Superior temporal gyrus (tissue), 1 donor: ENCODE data around the gene ARRDC1.
"Not testable (repeated sequence)": the region's sequence is repeated elsewhere in the genome, so short reads cannot be mapped to it uniquely, and the experiment has no call there.

Experiments
- DNase-seq: peaks from one replicate; pipeline ENCODE4 v3.0.0-alpha.2; 2016; ENCODE audit errors: extremely low spot score

Gene ARRDC1

GRCh38 chr9:137586854-137587253 lies 18.6 kb upstream of the ARRDC1 start:
- DNase-seq: no peak

- no peak for DNase-seq
Measured at GRCh38 chr9:137588311-137588710, 17.2 kb upstream of the ARRDC1 start.

GRCh38 chr9:137588891-137589290 lies 16.6 kb upstream of the ARRDC1 start:
- no peak for DNase-seq

GRCh38 chr9:137589441-137590122 lies 15.9 kb upstream of the ARRDC1 start:
- no peak for DNase-seq

- DNase-seq: no peak
Measured at GRCh38 chr9:137590123-137590468, 15.4 kb upstream of the ARRDC1 start.

GRCh38 chr9:137590469-137591383 lies 14.8 kb upstream of the ARRDC1 start, which contains the start of gene ZMYND19:
TSS of gene ZMYND19 (minus strand) at chr9:137590512. CDS start at chr9:137590263, 249 bp downstream.
- peak; percentile 82 for DNase-seq

- no peak for DNase-seq
Measured at GRCh38 chr9:137592767-137593166, 12.7 kb upstream of the ARRDC1 start.

GRCh38 chr9:137593176-137593575 lies 12.3 kb upstream of the ARRDC1 start:
- DNase-seq: no peak

GRCh38 chr9:137596577-137596976 lies 8.9 kb upstream of the ARRDC1 start:
- DNase-seq: not testable (repeated sequence)

- no peak for DNase-seq
Measured at GRCh38 chr9:137598943-137599342, 6.5 kb upstream of the ARRDC1 start.

- no peak for DNase-seq
Measured at GRCh38 chr9:137602661-137603060, 2.8 kb upstream of the ARRDC1 start.

GRCh38 chr9:137603879-137604278 lies 1.6 kb upstream of the ARRDC1 start:
- DNase-seq: no peak

GRCh38 chr9:137604345-137605086 lies 970 bp upstream of the ARRDC1 start:
- no peak for DNase-seq

- no peak for DNase-seq
Measured at GRCh38 chr9:137606005-137606621, 627 bp downstream of the ARRDC1 start.

GRCh38 chr9:137606734-137607138 lies 1.2 kb downstream of the ARRDC1 start:
- no peak for DNase-seq

- no peak for DNase-seq
Measured at GRCh38 chr9:137607141-137607857, 1.8 kb downstream of the ARRDC1 start.

- no peak for DNase-seq
Measured at GRCh38 chr9:137610944-137611343, 5.5 kb downstream of the ARRDC1 start.

- no peak for DNase-seq
Measured at GRCh38 chr9:137611623-137612609, 6.4 kb downstream of the ARRDC1 start.

- DNase-seq: no peak
Measured at GRCh38 chr9:137612741-137613142, 7.3 kb downstream of the ARRDC1 start.

GRCh38 chr9:137613259-137613658 lies 7.8 kb downstream of the ARRDC1 start:
- DNase-seq: no peak
